ENCODE data around the gene HAUS3.
"Not testable (repeated sequence)": the region's sequence is repeated elsewhere in the genome, so short reads cannot be mapped to it uniquely, and the experiment has no call there.

The HAUS3 gene

DNA sequence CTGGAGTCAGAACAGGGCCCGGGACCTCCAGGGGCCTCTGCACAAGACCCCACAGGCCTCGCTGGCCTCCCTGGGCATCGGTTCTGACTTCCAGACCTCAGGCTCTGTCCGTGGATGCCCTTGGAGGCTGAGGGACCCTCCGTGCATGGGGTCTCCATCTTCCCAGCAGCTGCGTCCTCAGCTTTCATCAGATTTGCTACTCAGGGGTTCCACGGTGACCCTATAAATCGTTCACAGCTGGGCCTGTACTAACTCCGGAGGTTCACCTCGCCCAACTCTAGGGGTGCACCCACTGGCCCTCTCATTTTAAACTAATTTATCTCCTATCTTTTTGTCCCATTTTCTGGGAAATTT lies 33.1 kb upstream of the HAUS3 start:
- DNase-seq, result not testable (repeated sequence)

GRCh38 chr4:2274320-2275043 lies 32.6 kb upstream of the HAUS3 start:
- no peak for DNase-seq

- no peak for DNase-seq
Measured at GRCh38 chr4:2273657-2274319, 31.9 kb upstream of the HAUS3 start.

DNA sequence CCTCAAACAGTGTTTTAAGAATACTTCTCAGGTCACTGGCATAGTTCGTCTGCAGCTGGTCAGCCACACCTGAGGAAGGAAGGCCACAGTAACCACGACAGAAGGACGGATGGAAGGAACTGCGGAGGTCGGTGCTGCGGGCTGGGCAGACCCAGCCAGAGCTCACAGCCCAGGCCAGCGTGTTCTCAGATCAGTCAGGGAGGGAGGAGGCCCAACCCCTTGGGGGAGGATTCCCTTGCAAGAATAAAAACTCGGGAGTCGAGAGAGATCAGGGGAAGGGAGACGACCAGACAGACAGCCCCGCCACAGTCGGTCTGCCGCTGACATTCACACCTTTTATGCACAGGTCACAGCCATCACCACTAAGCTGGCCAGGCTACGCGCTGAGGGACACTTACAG lies 31.3 kb upstream of the HAUS3 start:
- no peak for DNase-seq

DNA sequence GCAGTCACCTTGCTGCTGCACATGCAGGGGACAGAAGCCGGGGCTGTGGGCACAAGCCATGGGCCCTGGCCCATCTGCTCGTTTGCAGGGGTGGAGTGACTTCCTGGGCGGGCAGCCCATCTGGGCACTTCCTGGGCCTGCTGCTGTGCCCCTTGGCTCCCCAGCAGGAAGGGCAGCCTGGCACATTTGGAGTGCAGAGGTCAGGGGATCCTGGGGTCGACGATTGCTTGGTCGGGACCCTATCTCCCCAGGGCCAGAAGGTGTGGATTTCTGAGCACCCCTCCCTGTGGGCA lies 30.9 kb upstream of the HAUS3 start:
- DNase-seq, result no peak

- no peak for DNase-seq
Measured at GRCh38 chr4:2272026-2272827, 30.3 kb upstream of the HAUS3 start.

- peak in 1 of 5 donors; percentile 1 for DNase-seq
Measured at GRCh38 chr4:2271279-2272025, 29.5 kb upstream of the HAUS3 start.

GRCh38 chr4:2270341-2271165 lies 28.6 kb upstream of the HAUS3 start:
- peak in 1 of 5 donors; percentile 0 for DNase-seq

DNA sequence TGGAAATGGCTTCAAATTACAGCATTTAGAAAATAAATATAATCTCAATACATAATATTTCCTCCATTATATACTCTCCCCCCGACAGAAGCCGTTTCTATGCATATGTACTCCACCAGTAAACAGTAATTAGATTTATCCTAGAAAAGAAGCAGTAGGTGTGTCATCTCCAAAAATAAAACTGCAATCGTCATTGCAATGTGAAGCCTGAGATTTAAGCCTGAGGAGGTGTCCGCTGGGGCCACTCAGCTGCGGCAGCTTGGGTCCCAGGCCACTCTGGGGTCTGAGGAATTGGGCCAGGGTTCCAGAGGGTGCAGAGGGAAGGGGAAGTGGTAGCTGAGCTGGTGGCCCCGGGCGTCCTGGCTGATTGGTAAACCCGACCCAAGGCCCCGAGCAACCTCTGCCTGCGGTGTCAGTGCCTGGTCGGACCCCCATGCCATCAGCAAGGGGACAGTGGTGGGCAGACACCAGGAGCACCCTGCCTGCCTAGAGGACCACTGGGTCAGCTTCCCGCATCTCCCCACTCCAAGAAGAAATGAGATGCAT lies 27.8 kb upstream of the HAUS3 start:
- DNase-seq, result no peak

DNA sequence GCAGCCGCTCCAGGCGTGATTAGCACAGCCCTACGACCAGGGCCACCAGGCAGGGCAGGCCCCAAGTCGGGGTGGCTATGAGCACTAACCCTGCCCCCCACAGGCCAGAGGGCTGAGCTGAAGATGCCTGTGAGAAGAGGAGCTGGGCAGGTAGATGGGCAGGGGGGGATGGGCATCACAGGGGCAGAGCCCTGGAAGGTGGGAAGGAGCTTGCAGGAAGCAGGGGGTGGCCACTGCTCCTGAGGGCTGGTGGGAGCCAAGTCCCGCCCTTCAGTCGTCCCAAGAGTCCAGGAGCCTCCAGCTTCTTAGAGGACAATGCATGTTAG lies 27.2 kb upstream of the HAUS3 start:
- no peak for DNase-seq

- no peak for DNase-seq
Measured at GRCh38 chr4:2268357-2269205, 26.7 kb upstream of the HAUS3 start.

GRCh38 chr4:2267841-2268240 lies 25.9 kb upstream of the HAUS3 start:
- DNase-seq, result no peak

DNA sequence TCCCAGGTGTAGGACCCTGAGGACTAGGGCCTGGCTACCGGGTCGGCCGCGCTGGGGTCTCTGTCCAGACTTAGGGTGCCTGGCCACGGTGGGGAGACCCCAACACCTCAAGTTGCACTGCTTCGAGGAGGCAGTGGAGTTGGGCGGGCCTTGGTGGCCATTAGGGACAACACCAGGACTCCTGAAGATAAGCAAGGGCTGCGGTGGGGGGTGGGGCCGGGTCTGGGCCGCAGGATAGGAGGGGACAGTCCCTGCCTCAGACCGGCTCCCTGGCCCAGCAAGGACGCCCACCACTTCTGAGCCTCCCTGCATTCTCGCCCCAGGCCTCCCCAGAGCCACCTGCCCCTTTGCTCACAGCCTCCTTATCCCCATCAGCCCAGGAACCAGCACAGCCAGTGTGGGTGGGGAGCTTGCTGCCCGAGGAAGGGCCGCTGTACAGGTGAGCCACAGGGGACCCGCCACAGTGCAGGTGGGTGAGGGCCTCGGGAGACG lies 25.4 kb upstream of the HAUS3 start:
- no peak for DNase-seq

DNA sequence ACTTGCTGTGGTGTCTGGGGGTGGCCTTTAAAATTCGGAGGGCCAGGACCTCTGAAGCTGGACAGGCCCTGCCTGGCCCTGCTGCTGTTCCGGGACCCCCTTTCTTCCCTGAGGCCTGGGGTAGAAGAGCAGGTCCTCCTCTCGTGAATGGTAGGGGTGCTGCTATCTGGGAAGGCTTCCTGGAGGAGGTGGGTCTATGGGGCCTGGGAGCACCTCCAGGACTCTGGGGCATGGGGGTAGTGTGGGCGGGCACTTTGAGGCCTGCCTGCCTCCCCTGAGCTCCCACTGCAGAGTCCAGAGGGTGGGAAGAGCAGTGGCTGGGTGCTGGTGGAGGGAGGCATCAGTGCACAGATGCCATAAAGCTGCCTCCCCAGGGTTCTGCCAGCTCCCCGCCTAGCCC lies 24.9 kb upstream of the HAUS3 start:
- no peak for DNase-seq

DNA sequence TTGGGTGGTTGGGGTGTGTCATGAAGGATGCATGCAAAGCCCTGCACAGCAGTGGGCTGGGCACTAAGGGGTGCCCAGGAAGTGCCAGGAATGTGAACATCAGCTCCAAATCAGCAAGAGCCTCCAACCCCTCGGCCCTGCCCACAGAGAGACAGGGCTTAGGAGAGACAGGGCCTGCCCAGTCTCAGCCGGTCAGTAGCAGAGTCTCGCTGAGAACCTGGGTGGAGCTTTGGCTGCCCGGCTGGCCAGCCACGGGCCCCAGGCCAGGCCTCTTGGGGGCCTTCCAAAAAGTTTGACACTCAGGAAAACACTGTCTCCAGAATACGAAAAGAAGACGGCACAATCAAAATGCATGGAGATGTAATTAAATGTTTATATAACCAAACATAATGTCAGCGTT lies 24.3 kb upstream of the HAUS3 start:
- no peak for DNase-seq

- DNase-seq, result no peak
Measured at GRCh38 chr4:2265113-2266110, 23.5 kb upstream of the HAUS3 start.

- no peak for DNase-seq
Measured at GRCh38 chr4:2264481-2265041, 22.6 kb upstream of the HAUS3 start.

DNA sequence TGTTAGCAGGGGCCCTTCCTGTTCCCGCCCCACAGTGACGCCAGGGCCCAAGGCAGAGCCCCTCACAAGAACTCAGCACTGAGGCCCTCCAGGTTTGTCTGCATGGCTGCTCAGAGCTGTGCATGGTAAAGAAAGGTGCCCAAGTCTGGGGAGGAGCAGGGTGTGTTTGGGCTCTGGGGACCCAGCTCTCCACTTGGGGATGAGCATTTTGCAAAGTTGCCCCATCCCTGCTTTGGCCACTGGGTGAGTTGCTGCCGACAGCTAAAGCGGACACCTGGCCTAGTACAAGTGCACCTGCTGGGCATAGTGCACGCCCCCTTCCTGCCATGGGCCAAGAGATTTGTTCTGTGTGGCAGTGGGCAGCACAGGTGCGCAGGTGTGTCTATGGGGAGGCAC lies 22.0 kb upstream of the HAUS3 start:
- DNase-seq, result peak in 2 of 5 donors; percentile 1 to 5

DNA sequence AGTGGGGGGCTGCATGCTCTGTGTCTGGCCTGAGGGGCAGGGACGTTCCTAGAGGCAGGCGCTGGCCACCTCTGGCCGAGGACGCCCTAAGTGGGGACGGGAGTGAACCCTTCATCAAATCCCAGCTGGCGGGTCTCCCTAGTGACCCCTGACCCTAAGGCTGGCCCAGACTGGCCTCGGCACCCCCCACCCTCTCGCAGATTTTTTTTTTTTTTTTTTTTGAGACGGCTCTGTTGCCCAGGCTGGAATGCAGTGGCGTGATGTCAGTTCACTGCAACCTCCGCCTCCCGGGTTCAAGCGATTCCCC lies 21.0 kb upstream of the HAUS3 start:
- no peak for DNase-seq
